Stimulated activated CD8-positive, alpha-beta memory T cell treated with anti-CD3 and anti-CD28 coated beads, Interleukin-7, amount 100 ng/mL, for 24 hours (primary cell): ENCODE measurements around the gene NAV3.

Experiments
- DNase-seq: peaks from one replicate; pipeline ENCODE4 v3.0.0-alpha.2; 2020; ENCODE audit warnings: low read depth

The NAV3 gene

GRCh38 chr12:77925536-77926108, 94.9 kb downstream of the NAV3 start:
- DNase-seq, result no peak

GRCh38 chr12:77928078-77928477, 97.4 kb downstream of the NAV3 start:
- no peak for DNase-seq

- DNase-seq, result no peak
Observed at GRCh38 chr12:77932216-77932615, 101.5 kb downstream of the NAV3 start.

GRCh38 chr12:77938301-77938700, 107.6 kb downstream of the NAV3 start:
- no peak for DNase-seq

GRCh38 chr12:77940011-77940423, 109.3 kb downstream of the NAV3 start:
- DNase-seq, result no peak

GRCh38 chr12:77940567-77940966, 109.9 kb downstream of the NAV3 start:
- no peak for DNase-seq

GRCh38 chr12:77941401-77941800, 110.7 kb downstream of the NAV3 start:
- DNase-seq, result no peak

- DNase-seq, result no peak
Observed at GRCh38 chr12:77943466-77943865, 112.8 kb downstream of the NAV3 start.

GRCh38 chr12:77946541-77947061, 115.9 kb downstream of the NAV3 start:
- no peak for DNase-seq

- no peak for DNase-seq
Observed at GRCh38 chr12:77947330-77947729, 116.6 kb downstream of the NAV3 start.

GRCh38 chr12:77947746-77948145, 117.1 kb downstream of the NAV3 start:
- DNase-seq, result no peak

GRCh38 chr12:77949943-77950342, 119.2 kb downstream of the NAV3 start:
- no peak for DNase-seq

GRCh38 chr12:77953528-77954205, 123.0 kb downstream of the NAV3 start:
- DNase-seq, result no peak

GRCh38 chr12:77954206-77954555, 123.5 kb downstream of the NAV3 start:
- no peak for DNase-seq

GRCh38 chr12:77957062-77957461, 126.4 kb downstream of the NAV3 start:
- DNase-seq, result no peak

- no peak for DNase-seq
Observed at GRCh38 chr12:77963576-77964178, 133.0 kb downstream of the NAV3 start.

- DNase-seq, result no peak
Observed at GRCh38 chr12:77965790-77966189, 135.1 kb downstream of the NAV3 start.

- DNase-seq, result no peak
Observed at GRCh38 chr12:77968021-77968420, 137.3 kb downstream of the NAV3 start.

- no peak for DNase-seq
Observed at GRCh38 chr12:77968571-77968970, 137.9 kb downstream of the NAV3 start.

GRCh38 chr12:77973579-77973978, 142.9 kb downstream of the NAV3 start:
- DNase-seq, result no peak

GRCh38 chr12:77974645-77975044, 144.0 kb downstream of the NAV3 start:
- no peak for DNase-seq

GRCh38 chr12:77979597-77980250, 149.0 kb downstream of the NAV3 start:
- no peak for DNase-seq

- DNase-seq, result no peak
Observed at GRCh38 chr12:77980782-77981181, 150.1 kb downstream of the NAV3 start.
